Subcutaneous adipose tissue (tissue), 4 donors: ENCODE measurements around the gene SLC13A4. TPM values are rescaled to one million over a fixed set of nuclear protein-coding genes. Genes with fewer than 3 reads are reported as not detected.

Experiments used
- total RNA-seq, 4 donors: library from RNA; depleted of rRNA; stranded (reverse); fragments of >200 nt; gene quantifications; one replicate each; pipeline ENCODE4 v1.1.0, GENCODE V29; 2016
- TF ChIP-seq, protein P1 (sequence below): fragments of 450-650 bp; IDR thresholded peaks from one replicate; pipeline ENCODE4 v1.5.1; 2016; ENCODE audit warnings: low read depth, mild to moderate bottlenecking, control low read depth, antibody characterized with exemption, moderate library complexity

The SLC13A4 gene
- total RNA-seq, 4 donors from 2014 or later, result 0.17 to 0.88 TPM; not detected in 2

- TF ChIP-seq, protein P1, sequence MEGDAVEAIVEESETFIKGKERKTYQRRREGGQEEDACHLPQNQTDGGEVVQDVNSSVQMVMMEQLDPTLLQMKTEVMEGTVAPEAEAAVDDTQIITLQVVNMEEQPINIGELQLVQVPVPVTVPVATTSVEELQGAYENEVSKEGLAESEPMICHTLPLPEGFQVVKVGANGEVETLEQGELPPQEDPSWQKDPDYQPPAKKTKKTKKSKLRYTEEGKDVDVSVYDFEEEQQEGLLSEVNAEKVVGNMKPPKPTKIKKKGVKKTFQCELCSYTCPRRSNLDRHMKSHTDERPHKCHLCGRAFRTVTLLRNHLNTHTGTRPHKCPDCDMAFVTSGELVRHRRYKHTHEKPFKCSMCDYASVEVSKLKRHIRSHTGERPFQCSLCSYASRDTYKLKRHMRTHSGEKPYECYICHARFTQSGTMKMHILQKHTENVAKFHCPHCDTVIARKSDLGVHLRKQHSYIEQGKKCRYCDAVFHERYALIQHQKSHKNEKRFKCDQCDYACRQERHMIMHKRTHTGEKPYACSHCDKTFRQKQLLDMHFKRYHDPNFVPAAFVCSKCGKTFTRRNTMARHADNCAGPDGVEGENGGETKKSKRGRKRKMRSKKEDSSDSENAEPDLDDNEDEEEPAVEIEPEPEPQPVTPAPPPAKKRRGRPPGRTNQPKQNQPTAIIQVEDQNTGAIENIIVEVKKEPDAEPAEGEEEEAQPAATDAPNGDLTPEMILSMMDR, result no peak
Measured at GRCh38 chr7:135710417-135711138, 17.4 kb downstream of the SLC13A4 start.

DNA sequence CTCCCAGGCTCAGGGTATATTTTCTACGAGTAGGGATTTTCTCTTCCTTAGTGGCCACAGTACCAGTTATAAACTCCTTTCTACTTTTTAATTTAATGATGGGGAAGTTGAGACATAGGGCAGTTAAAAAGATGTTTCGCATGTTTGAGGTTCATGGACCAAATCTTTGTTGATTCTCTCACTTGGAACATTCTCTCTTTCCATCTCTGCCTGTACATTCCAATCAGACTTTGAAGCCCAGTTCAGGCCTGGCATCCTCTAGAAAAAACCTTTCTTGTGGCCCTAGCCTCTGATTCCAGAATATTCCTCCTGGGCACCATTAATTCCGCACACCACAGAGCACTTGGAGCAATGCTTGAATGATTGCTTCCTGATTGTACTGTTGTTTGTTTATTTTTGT, 18.5 kb downstream of the SLC13A4 start:
- TF ChIP-seq, protein P1, result no peak

- TF ChIP-seq, protein P1, result no peak
Measured at GRCh38 chr7:135708041-135708440, 19.9 kb downstream of the SLC13A4 start.

GRCh38 chr7:135707570-135707966, 20.4 kb downstream of the SLC13A4 start:
- TF ChIP-seq, protein P1, result no peak

DNA sequence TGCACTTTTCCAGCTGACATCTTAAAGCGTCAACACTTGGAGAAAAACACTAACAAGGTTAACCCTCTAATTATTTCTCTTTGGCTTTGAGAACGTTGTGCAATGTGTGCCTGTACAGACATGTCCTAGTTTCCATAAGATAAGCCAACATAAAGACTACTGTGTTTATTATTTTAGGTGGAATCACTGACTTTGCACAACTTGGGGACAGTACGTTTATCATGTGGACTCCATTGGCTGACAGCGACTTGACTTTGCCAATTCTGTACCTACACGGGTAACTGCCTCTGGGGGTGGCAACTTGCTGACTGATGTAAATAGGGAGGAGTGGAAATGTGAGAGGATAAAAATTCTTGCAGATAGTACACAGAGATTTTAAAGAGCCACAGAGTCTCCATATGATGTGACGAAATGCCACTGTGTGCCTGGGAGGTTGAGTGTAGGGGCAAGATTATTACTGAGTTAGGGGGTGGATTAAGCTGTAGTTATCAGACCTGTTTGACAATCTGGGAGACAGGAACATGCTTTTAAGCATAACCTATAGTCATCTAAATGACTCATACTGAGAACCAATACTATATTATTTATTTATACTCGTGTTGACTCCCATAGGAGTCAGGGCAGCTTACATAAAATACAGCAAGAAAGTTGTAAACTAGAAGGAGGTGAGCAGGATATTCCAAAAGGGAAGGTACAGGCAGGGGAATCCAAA, 21.0 kb downstream of the SLC13A4 start:
- TF ChIP-seq, protein P1, result no peak

DNA sequence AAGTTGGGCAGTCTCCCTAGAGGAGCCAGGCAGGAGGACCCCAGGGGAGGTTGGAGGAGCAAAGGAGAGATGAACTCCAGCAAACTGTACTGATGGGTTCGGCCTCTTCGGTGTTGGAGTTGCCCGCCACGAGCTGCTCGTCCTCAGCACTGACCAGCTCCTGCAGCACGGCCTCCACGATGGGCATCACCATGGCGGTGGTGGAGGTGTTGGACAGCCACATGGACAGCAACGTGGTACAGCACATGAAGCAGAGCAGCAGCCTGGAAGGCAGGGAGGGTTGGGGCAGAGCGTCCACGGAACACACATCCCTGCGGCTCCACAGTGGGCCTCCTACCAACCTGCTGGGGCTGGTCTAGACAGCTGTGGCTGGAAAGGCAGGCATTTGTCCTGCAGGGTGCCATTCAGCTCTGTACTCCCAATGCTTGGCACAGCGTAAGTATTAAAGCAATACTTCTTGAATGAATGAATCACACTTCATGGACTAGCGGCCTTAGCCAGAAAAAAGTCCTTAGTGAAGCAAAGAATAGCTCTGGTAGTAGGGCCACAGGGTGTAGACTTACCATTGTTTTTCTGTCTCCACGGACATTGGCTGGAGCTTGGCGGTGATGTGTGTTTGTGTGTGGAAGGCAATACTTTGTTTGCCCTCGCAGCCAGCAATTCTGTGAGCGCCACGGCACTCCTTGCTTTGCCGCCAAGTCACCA, 21.8 kb downstream of the SLC13A4 start:
- TF ChIP-seq, protein P1, result no peak

DNA sequence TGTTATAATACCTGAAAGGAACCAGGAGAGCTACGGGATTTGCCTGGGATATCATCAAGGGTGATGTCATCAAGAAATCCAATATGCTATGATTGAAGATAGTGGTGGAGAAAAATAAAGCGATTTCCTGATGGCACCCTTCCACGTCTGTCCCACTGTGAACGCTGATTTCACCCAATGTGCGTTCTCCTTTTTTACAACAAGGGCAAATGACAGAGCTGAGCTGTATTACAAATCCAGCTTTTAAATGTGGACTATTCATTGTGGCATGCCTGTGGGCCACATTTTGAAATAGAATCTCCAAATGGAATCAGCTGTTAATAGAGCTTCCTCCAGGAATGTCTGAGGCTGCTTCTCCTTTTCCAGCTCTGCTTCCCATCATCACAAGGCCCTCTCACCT, 23.3 kb downstream of the SLC13A4 start:
- TF ChIP-seq, protein P1, result no peak
